Measurements from ENCODE around the gene UPP1.

GRCh38 chr7:48118041-48118440 lies 29.0 kb downstream of the UPP1 start:
- TF ChIP-seq CTCF (IDR thresholded peaks at IDR 0.05) (no peak), EZH2 (IDR thresholded peaks at IDR 0.05; ENCODE audit: borderline replicate concordance, insufficient read depth, low read depth, low read length, poor library complexity, severe bottlenecking) (no peak)

Data from B cell (primary cell).